ENCODE data around the gene GALNT17.

Gene GALNT17

DNA sequence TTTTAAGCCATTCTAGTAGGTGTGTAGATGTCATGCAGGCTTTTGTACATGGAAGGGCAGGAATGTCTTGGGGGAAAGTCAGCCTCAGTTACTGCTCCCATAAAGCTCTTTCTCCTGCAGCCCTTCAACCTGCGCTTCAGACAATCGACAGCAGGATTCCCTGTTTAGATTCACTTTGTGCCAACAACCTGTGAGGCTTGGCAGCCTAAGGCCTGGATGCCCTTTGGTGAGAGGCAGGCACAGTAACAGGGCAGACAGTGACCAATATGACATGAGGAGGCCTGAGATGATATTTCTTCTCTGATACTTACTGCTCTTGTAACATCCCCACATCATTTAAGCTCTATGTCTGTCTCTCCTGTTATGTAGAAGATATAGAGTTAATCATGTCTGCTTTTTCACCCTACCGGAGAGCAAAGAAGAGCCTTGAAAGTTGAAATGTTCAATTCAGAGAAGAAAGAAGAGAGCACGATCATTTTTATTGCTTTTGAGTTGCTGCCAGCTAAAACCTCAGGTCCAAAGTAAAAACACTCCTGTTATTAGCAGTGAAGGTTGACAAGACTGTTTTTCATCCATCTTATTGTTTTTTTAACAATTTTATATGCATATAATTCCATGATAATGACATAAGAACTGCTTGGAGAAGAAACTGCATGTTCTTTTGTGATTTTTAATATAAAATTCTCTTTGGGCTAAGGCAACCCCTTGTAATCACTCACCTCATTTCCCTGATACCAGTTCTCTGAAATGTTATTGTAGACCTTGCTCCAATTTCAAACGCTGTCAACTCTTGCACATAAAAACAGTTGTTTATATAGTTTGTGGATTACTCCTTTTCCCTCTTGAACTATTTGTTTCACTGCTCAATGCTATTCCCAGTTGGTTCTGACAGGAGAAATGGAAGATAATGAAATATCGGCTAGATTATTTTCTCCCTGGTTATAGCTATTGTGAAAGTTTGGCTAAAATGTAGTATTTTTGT is 140.9 kb downstream of the GALNT17 start:
- no peaks in the 10 kb centered on the region for H3K4me1 Mint-ChIP-seq
- ATAC-seq (no peak), DNase-seq (ENCODE audit: low spot score in 2 of 2) (no peak)
- H3K4me3 Mint-ChIP-seq = no peak overlapping the region
- no peaks in the 10 kb centered on the region for H3K36me3 Mint-ChIP-seq
- H3K9me3 Mint-ChIP-seq = peaks cover 6% of the 10 kb centered on the region
- no peak overlapping the region for H3K27ac Mint-ChIP-seq

DNA sequence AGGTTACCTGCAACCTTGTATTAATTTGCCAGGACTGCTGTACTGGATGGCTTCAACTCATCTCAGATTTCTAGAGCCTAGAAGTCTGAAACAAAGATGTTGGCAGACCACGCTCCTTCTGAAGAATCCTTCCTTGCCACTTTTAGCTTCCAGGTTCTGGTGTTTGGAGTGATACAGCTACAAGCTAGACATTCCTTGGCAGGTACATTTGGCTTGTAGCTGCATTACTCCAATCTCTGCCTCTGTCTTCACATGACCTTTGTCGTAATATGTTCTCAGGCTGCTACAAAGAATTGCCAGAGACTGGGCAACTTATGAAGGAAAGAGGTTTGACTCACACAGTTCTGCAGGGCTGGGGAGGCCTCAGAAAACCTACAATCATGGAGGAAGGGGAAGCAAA is 146.3 kb downstream of the GALNT17 start:
- Mint-ChIP-seq H3K4me3 (no peak overlapping the region), H3K9me3 (peaks cover 12% of the 10 kb centered on the region), H3K4me1 (no peaks in the 10 kb centered on the region), H3K36me3 (no peaks in the 10 kb centered on the region), H3K27ac (no peak overlapping the region)
- ATAC-seq (no peak), DNase-seq (ENCODE audit: low spot score in 2 of 2) (no peak)

DNA sequence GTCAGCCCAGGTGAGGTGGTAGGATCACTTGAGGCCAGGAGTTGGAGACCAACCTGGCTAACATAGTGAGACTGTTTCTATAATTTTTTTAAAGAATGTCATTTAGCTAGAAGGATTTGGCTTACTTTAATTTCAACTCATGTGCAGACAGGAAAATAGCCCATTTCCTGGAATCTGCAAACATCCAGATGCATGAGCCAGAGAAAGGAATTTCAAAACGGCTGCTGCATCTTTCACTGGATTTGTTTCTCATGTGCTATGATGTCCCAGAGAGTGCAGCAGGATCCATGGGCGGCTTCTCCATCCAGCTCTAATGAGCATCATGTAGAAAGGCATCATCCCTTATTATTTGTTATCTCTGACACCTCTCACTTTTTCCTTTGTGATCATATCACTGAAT is 149.3 kb downstream of the GALNT17 start:
- H3K4me1 Mint-ChIP-seq = no peaks in the 10 kb centered on the region
- ATAC-seq (no peak), DNase-seq (ENCODE audit: low spot score in 2 of 2) (no peak)
- no peak overlapping the region for H3K27ac Mint-ChIP-seq
- H3K4me3 Mint-ChIP-seq = no peak overlapping the region
- H3K9me3 Mint-ChIP-seq = peaks cover 10% of the 10 kb centered on the region
- H3K36me3 Mint-ChIP-seq = no peaks in the 10 kb centered on the region

DNA sequence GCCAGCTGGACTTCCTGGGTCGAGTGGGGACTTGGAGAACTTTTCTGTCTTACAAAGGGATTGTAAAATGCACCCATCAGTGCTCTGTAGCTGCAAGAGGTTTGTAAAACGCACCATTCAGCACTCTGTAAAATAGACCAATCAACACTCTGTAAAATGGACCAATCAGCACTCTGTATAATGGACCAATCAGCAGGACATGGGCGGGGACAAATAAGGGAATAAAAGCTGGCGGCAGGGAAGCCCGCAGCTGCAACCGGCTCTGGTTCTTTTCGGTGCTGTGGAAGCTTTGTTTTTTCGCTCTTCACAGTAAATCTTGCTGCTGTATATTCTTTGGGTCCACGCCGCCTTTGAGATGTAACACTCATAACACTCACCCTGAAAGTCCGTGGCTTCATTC is 151.9 kb downstream of the GALNT17 start:
- ATAC-seq = no peak
- DNase-seq (ENCODE audit: low spot score in 2 of 2) = no peak
- Mint-ChIP-seq H3K4me1 (no peaks in the 10 kb centered on the region), H3K27ac (no peak overlapping the region), H3K4me3 (no peak overlapping the region), H3K36me3 (no peaks in the 10 kb centered on the region), H3K9me3 (peaks cover 10% of the 10 kb centered on the region)

DNA sequence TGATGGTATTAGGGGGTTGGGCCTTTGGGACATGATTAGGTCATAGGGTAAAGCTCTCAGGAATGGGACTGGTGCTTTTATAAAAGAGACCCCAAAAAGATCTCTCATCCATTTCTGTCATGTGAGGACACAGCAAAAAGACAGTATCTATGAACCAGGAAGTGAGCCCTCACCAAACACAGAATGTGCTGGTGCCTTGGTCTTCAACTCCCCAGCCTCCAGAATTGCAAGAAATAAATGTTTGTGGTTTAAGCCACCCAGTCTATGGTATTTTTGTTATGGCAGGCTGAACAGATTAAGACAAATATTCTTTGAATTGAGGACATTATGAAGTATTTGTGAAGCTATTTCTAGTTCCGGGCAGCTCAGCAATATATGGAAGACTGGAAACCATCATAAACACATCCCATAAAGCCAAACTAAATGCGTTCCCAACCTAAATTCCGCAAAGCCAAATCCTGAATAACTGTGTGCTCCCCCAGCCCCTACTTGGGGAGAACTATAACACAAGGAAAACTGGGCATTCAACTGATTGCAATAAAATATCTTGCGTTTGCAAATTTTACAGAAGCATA is 153.7 kb downstream of the GALNT17 start:
- no peak for ATAC-seq
- no peaks in the 10 kb centered on the region for H3K4me1 Mint-ChIP-seq
- H3K36me3 Mint-ChIP-seq = no peaks in the 10 kb centered on the region
- no peak for DNase-seq (ENCODE audit: low spot score in 2 of 2)
- H3K27ac Mint-ChIP-seq = no peak overlapping the region
- H3K9me3 Mint-ChIP-seq = peaks cover 6% of the 10 kb centered on the region
- H3K4me3 Mint-ChIP-seq = no peak overlapping the region

DNA sequence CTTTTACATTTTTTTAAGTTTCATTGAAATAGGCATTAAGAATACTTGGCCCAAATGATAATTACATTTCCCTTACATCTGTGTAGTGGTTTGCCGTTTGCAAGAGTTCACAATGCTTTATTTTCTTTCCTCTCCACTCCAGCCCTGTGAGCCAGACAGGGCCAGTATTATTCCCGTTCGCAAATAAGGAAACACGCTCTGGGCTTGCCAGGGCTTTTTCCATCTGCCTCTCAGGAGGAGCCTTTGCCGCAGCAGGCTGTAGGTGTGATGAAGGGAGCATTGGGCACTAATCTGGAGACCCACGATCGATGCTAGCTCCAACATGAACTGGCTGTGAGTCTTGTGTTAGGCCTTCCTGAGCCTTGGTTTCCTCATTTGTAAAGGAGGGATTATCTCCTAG is 154.4 kb downstream of the GALNT17 start:
- no peak overlapping the region for H3K27ac Mint-ChIP-seq
- H3K4me1 Mint-ChIP-seq = no peaks in the 10 kb centered on the region
- DNase-seq (ENCODE audit: low spot score in 2 of 2) (no peak), ATAC-seq (no peak)
- no peaks in the 10 kb centered on the region for H3K36me3 Mint-ChIP-seq
- peaks cover 5% of the 10 kb centered on the region for H3K9me3 Mint-ChIP-seq
- H3K4me3 Mint-ChIP-seq = no peak overlapping the region

DNA sequence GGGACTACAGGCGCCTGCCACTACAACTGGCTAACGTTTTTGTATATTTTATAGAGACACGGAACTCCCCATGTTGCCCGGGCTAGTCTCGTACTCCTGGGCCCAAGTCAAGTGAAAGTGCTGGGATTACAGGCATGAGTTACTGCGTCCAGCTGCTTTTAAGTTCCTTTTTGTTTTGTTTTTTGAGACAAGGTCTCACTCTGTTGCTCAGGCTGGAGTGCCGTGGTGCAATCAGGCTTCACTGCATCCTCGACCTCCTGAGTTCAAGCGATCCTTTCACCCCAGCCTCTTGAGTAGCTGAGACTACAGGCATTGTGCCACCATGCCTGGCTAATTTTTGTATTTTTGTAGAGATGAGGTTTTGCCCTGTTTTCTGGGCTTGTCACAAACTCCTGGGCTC is 155.0 kb downstream of the GALNT17 start:
- Mint-ChIP-seq H3K27ac (no peak overlapping the region), H3K9me3 (peaks cover 4% of the 10 kb centered on the region), H3K4me3 (no peak overlapping the region), H3K4me1 (no peaks in the 10 kb centered on the region), H3K36me3 (no peaks in the 10 kb centered on the region)
- no peak for ATAC-seq
- no peak for DNase-seq (ENCODE audit: low spot score in 2 of 2)

DNA sequence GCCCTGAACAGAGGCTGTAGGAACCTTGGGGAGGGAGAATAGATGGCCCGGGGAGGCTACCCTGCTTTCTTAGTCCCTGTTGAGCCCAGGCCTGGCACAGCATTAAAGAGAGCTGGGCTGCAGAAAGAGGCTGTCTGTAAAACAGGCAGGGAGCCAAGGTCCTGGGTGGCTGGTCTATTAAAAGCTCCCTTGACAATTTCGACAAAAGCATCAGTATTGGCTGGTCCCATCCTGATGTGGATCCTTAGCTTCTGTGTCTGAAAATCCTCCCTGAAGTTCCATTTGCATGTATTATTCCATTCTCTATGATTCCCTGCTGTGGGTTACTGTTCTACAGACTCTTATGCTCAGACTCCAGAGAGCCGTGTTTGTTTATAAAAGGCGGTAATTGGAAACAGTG is 158.5 kb downstream of the GALNT17 start:
- no peak for ATAC-seq
- no peak for DNase-seq (ENCODE audit: low spot score in 2 of 2)
- no peak overlapping the region for H3K27ac Mint-ChIP-seq
- peaks cover 7% of the 10 kb centered on the region for H3K9me3 Mint-ChIP-seq
- H3K4me3 Mint-ChIP-seq = no peak overlapping the region
- no peaks in the 10 kb centered on the region for H3K36me3 Mint-ChIP-seq
- H3K4me1 Mint-ChIP-seq = no peaks in the 10 kb centered on the region

DNA sequence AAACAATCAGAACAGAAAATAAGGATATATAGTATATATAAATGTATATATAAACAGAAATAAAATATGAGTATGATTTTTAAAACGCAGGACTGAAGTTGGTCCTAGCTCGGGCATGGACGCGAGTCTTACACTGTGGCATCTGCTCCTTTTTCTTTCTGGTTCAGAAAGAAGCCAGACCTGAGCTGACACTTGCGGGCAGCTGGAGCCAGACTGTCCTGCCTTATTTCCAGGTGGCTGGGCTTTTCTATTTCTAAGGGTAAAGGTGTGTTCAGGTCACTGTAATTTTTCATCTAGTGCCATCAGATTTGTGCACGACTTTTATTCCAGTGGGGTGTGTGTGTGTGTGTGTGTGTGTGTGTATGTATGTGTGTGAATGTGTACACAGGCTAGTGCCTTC is 166.4 kb downstream of the GALNT17 start:
- Mint-ChIP-seq H3K9me3 (peaks cover 4% of the 10 kb centered on the region), H3K27ac (no peak overlapping the region), H3K36me3 (no peaks in the 10 kb centered on the region), H3K4me3 (no peak overlapping the region), H3K4me1 (no peaks in the 10 kb centered on the region)
- no peak for DNase-seq (ENCODE audit: low spot score in 2 of 2)
- no peak for ATAC-seq

DNA sequence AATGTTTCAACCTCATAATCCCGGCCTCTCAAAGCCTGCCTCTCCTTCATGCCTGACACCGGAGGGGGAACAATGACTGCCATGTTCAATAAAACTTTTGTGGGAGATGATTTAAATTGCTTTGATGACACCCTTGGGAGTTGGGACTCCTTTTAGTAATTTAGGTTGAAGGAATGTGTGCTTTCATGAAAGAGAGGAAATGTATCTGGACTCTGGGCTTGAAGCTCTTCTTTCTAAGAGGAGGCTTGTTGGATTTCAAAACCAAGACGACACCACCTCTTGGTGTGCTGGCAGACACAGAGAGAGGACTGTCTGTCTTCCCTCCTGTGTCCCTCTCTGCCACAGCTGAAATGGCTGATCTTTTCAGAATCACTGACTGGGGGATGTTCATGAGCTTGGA is 168.1 kb downstream of the GALNT17 start:
- no peaks in the 10 kb centered on the region for H3K36me3 Mint-ChIP-seq
- ATAC-seq (no peak), DNase-seq (ENCODE audit: low spot score in 2 of 2) (no peak)
- no peak overlapping the region for H3K4me3 Mint-ChIP-seq
- peaks cover under 1% of the 10 kb centered on the region for H3K9me3 Mint-ChIP-seq
- no peaks in the 10 kb centered on the region for H3K4me1 Mint-ChIP-seq
- H3K27ac Mint-ChIP-seq = no peak overlapping the region

DNA sequence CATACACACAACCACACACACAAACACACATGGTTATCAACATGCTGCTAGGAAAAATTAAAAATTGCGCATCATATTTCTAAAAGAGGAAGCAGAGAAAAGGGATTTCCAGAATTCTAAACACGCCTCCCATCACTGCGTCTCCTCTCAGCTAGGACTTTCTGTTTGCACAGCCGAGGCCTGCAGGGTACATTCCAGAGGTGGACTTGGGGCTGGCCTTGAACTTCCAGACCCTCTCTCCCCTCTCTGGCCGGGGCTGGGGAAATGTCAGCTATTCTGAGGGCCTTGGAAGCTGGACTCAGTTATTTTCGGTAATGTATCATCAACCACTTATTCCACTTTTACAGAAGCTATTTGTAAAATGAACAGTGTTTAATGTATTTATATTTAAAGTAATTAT is 168.7 kb downstream of the GALNT17 start:
- Mint-ChIP-seq H3K4me1 (no peaks in the 10 kb centered on the region), H3K4me3 (no peak overlapping the region), H3K36me3 (no peaks in the 10 kb centered on the region), H3K9me3 (no peaks in the 10 kb centered on the region), H3K27ac (no peak overlapping the region)
- no peak for ATAC-seq
- no peak for DNase-seq (ENCODE audit: low spot score in 2 of 2)

DNA sequence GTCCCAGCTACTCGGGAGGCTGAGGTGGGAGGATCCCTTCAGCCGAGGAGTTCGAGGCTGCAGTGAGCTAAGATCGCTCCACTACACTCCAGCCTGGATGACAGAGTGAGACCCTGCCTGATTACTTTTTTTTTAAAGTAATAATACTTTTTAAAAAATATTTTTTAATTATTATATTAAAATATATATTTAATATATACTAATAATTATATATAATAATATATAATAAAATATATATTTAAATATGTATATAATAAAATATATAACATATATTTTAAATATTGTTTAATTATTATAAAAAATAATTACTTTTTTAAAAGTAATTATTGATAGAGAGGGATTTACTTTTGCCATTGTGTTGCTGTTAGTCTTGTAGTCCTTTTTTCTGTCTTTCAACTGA is 169.2 kb downstream of the GALNT17 start:
- no peak for DNase-seq (ENCODE audit: low spot score in 2 of 2)
- Mint-ChIP-seq H3K4me3 (no peak overlapping the region), H3K4me1 (no peaks in the 10 kb centered on the region), H3K36me3 (no peaks in the 10 kb centered on the region), H3K9me3 (no peaks in the 10 kb centered on the region), H3K27ac (no peak overlapping the region)
- no peak for ATAC-seq

DNA sequence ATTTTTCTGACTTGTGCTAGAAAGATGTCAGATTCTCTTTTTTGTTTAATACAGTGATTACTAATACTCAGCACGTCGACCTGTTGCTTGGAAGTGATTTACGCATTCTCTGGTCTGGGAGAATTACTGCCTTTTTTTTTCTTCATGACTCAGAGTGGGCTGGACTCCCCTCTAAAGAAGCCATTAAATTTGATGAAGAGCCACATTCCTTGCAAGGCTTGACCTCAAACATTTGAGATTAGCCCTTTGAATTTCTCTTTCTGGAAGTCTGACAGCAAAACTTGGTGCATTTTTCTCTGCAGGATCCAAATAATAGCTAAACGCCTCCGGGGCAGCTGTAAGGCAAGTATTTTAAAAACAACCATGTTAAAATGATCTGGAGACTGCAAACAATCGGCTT is 171.6 kb downstream of the GALNT17 start:
- Mint-ChIP-seq H3K4me1 (no peaks in the 10 kb centered on the region), H3K4me3 (no peak overlapping the region), H3K27ac (no peak overlapping the region), H3K9me3 (peaks cover 5% of the 10 kb centered on the region), H3K36me3 (no peaks in the 10 kb centered on the region)
- DNase-seq (ENCODE audit: low spot score in 2 of 2) (no peak), ATAC-seq (no peak)

DNA sequence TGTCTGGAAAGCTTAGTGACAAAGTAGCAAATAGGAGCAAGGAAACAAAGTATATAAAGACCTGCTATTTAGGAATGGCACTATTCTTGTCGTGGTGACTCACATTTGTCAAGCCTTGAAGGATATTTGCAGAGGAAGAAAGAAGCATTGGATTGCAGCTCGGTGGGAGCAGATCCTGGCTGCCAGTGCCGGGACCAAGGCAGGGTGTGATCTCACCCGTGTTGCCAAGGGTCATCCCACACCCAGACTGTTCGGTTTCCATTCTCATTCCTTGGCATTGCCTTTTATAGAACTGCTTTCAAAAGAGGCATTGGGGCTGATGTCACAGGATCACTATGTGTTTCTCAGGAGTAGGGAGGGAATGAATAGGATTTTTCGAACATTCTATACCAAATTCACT is 176.2 kb downstream of the GALNT17 start:
- H3K36me3 Mint-ChIP-seq = no peaks in the 10 kb centered on the region
- no peaks in the 10 kb centered on the region for H3K4me1 Mint-ChIP-seq
- H3K4me3 Mint-ChIP-seq = no peak overlapping the region
- DNase-seq (ENCODE audit: low spot score in 2 of 2) (no peak), ATAC-seq (no peak)
- H3K9me3 Mint-ChIP-seq = peaks cover 16% of the 10 kb centered on the region
- H3K27ac Mint-ChIP-seq = no peak overlapping the region

DNA sequence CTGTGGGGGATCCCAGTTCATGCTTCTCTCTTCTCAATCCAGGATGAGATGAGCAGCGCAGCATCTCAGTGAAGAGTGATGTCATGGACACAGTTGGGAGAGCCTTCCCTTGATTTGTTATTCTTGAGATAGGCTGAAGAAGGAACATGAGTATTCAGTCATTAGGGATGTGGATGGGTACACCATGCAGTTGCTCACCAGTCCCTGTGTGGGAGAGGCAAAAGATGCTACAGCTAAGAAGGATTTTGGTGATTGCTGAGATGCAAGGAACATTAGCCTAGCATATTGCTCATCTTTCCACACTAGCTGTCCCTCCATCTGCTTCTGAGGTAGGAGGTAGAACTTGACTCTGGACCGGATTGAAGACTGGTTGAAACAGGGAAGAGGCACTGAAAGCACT is 179.6 kb downstream of the GALNT17 start:
- Mint-ChIP-seq H3K4me1 (no peaks in the 10 kb centered on the region), H3K9me3 (peaks cover 17% of the 10 kb centered on the region), H3K27ac (no peak overlapping the region), H3K4me3 (no peak overlapping the region), H3K36me3 (no peaks in the 10 kb centered on the region)
- no peak for ATAC-seq
- no peak for DNase-seq (ENCODE audit: low spot score in 2 of 2)

DNA sequence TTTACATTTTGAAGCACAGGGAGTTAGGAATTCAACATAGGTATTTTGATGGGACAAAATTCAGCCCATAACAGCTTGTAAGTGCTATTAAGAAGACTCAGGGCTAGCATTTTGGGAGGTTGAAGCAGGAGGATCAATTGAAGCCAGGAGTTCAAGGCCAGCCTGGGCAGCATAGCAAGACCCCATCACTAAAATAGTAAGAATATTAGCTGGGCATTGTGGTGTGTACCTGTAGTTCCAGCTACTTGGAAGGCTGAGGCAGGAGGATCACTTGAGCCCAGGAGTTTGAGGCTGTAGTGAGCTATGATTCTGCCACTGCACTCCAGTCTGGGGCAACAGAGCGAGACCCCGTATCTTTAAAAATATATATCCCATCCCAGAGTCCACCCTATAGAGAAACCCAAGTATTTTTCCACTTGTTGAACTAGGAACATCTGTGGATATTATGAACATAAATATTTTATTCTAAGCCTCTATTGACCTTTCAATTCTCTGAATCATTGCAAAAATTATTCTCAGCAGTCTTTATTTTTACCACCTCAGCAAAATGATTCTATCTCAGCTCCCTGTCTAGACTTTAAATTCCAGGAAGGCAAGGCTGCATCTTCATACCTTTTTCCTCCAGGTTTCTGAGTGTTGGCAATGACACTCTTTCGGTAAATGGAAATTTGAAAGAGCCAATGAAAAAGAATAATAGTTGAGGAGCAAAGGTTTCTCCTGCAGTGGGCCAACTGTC is 181.0 kb downstream of the GALNT17 start:
- Mint-ChIP-seq H3K27ac (no peak overlapping the region), H3K9me3 (peaks cover 14% of the 10 kb centered on the region), H3K4me3 (no peak overlapping the region), H3K4me1 (no peaks in the 10 kb centered on the region), H3K36me3 (no peaks in the 10 kb centered on the region)
- ATAC-seq = no peak
- no peak for DNase-seq (ENCODE audit: low spot score in 2 of 2)

All from stimulated activated effector memory CD8-positive, alpha-beta T cell treated with anti-CD3 and anti-CD28 coated beads, Interleukin-12 subunit alpha, Interleukin-12 subunit beta, amount 100 ng/mL, for 72 hours (primary cell).